Measurements from ENCODE around the gene HHAT.

GRCh38 chr1:210677533-210677932 is 348.8 kb downstream of the HHAT start:
- TF ChIP-seq CTCF (optimal IDR thresholded peaks at IDR 0.05 in 1 of 3, IDR thresholded peaks at IDR 0.05 in 1 of 3, conservative IDR thresholded peaks at IDR 0.05 in 1 of 3; ENCODE audit: extremely low read depth in 1 of 3, insufficient read depth in 2 of 3, low read length in 3 of 3) (no peak), EZH2 (IDR thresholded peaks at IDR 0.05; ENCODE audit: low read length) (no peak)
